GM19238 (cell line): ENCODE data around the gene KDM4B.

Source experiments
- DNase-seq: peaks from one replicate; pipeline ENCODE4 v3.0.0; 2011; ENCODE audit warnings: low spot score; ENCODE audit not compliant: insufficient read length

The KDM4B gene

DNA sequence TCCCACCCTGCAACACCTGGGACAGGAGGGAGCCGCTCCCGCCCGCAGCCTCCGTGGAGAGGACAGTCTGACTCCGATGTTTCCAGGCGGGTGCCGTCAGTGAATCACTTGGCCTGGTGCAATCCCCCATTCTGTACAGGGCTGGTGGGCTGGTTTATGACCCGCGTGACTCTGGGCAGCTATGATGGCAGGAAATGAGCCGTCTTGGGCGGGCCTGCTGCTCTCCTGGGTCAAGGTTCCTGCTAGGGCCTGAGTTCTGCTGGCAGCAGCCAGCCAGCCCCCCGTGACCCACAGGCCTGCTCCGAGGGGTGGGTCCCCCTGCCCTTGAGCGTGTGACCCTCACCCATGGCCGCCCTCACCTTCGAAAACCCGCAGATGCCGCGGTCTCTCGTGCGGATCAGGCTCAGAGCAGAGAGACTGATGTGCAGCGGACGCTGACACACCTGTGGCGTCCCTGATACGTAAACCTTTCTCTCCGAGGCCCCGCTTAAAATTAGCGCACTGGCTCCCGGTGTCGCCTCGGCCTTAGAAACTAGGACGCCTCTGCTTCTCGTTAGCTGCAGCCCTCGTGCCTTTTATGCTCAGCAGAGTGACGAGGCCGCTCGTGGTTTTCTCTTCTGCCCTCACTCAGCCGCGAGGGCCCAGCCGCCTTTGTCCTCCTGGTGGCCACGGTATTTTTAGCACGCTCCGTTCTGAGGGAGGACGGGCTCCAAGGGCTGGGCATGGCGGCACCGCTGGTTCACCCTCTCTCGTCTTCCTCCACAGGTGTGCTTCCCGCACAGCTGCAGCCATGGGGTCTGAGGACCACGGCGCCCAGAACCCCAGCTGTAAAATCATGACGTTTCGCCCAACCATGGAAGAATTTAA is 63.4 kb downstream of the KDM4B start:
- DNase-seq, result no peak

DNA sequence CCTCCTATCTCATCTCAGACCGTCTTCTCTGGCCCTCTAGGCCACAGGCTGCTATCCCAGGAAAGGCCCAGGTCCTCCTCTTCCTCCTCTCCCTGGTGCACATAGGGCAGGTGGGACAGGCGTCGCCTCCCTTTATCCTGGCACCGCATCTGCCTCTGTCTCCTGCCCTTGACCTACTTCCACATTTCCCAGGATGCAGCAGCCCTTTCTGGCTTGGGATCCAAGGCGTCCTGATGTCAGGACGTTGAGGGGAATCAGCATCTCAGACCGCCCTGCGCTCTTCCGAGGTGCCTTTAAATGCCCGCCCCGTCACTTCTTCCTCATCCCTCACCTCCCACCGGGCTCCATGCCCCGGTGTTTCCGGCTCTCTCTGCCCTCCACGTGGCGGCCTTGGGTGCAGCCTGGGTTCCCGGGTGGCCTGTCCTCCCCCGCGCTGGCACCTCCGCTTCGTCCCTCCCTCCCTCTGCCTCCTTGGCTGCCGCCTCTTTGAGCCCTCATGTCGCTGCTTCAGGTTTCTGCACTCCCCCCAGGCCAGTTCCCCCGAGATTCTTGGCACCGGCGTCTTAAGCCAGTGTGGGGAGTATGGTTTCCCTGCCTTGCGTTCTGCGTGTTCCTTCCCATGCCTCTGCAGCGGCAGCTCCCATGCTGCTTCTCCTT is 66.3 kb downstream of the KDM4B start:
- DNase-seq, result no peak

DNA sequence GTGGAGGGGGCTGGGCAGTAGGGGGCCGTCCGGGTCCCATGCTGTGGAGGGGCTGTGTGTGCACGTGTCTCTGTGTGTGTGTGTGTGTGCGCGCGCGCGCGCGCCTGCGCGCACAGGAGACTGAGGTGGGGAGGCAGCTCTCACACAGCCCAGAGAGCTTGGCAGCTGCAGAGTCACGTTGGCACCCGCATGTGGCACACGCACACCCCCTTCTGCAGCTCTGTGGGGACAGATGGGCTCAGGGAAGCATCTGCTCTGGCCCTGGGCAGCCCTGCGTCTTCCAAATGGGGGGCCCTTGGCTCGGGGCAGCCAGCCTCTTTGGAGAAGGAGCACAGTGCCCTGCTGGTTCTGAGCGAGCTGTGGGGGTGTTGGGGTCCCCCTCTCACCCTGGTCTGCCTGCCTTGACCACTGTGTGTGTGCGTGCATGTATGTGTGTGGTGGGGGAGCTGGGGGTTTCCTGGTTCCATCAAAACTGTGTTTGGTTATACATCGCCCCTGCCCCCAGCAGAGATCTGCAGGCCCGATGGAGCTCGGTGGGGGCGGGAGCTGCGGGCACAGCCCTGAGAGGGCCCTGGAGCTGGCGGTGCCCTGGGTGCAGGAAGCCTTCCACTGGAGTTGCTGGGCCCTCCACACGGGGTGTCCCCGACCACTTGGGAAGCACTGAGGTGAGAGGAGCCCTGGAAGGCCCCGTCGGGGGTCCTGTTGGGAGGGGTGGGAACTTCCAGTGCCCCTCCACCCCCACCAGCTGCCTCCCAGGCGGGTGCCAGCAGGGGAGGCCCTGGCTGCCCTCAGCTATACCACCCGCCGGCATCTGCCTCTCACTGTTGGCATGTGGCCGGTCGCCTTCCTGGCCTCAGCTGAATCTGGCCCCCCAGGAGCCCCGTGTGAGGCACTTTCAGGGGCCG is 67.1 kb downstream of the KDM4B start:
- no peak for DNase-seq

DNA sequence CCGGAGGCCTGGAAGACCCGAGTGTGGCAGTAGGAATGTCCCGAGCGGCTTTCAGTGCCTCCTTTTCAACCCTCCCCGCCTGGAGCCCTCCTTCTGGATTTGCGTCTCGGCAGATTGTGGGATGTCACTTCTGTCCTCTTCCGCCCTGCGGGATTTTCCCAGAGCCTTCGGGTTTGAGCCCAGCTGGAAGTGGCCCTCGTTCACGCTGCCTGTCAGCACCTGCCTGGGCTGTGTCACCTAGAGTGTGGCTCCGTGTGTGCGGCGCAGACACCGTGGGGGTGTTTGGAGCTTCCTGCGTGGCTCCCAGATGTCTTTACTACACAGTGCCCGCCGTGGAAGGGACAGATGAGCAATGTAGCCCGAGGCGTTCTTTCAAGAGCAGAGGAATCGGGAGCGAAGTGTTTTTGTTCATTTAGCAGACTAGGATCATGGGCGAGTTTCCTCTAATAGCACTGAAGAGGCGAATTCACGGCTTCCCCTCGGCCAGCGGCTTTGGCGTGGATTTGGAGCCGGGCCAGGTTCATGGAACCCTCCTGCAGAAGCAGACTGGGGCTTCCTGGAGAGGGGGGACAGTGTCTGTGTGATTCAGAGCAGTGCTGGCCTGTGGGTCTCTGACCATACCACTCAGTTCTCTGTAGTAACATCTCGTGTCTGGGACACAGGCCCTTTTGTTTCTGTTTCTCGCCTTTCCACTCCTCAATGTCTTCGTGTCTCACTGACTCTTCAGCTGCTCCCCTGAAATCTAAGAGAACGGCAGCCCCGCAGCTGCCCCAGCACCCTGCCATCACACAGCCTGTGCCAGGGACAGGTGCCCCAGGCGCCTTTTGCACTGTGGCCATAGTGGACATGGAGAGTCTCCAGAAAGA is 68.0 kb downstream of the KDM4B start:
- DNase-seq, result no peak

DNA sequence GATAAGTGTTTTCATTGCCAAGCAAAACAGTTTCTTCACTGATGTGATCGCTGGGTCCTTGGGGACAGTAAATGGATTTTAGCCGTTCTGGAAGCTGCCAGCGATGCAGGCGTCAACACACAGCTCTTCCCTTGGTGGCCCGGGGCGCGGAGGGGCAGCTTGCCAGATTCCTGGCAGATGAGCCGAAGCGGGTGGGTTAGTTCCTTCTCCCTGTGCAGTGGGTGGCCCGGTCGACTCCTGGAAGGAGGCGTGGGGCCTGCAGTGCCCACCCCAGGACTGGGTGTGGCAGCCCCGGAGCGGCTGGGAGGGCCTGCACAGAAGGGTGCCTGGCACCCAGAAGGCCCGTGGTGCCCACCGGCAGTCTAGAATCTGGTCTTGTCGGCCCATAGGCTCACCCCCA is 69.0 kb downstream of the KDM4B start:
- DNase-seq, result no peak

DNA sequence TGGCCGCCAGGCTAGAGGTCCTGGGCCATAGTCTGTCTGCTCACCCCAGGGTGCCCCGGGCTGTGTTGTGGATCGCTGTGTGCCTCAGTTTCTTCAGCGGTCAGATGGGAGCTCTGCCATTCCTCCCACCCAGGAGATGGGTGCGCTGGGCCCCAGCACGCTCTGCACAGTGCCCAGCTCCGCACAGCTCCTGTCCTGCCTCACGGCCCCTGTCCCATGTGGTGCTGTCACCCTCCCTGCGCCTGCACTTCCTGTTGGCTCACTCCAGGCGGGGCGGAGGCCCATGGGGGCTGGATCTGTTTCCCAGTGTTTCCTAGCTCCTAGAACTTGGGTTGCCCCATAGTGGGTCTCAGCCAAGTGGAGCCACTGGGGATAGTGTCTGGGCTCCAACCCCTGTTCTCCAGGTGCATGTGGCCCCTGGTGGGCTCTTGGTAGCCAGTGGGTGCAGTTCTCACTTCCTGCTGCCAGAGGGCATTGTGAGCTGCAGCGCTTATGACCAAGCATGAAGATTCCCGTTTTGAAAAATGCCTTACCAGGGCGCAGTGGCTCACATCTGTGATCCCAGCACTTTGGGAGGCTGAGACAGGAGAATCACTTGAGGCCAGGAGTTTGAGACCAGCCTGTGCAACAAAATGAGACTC is 69.8 kb downstream of the KDM4B start:
- no peak for DNase-seq

DNA sequence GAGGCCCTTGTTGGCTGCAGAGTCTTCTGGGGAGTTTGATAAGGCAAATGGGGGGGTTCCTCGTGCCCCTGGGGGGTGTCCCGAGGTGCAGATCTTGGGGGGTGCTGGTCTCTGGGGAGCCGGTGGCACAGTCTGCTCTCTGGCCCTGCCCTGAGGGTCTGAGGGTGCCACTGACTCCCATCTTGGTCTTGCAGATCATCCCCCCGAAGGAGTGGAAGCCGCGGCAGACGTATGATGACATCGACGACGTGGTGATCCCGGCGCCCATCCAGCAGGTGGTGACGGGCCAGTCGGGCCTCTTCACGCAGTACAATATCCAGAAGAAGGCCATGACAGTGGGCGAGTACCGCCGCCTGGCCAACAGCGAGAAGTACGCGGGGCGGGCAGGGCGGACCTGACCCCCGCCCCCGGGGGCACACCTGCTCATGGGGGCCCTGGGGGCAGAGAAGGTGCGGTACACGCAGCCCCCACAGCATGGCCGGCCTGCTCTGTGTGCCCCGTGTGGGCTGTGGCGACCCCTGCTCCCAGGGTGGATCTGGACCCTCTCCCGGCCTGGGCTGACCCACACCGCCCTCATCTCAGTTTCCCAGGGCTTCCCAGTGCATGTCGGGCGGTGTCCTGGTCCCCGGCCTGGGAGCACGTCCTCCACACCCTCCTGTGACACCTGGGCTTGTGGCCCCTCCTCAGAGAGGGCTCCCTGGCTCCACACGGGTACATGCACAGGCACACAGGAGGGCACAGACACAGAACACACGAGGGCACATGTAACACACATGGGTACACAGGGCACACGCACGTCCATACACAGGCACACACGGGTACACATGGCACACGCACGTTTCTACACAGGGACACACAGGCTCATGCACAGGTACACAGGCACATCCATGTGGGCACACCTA is 71.0 kb downstream of the KDM4B start:
- no peak for DNase-seq

DNA sequence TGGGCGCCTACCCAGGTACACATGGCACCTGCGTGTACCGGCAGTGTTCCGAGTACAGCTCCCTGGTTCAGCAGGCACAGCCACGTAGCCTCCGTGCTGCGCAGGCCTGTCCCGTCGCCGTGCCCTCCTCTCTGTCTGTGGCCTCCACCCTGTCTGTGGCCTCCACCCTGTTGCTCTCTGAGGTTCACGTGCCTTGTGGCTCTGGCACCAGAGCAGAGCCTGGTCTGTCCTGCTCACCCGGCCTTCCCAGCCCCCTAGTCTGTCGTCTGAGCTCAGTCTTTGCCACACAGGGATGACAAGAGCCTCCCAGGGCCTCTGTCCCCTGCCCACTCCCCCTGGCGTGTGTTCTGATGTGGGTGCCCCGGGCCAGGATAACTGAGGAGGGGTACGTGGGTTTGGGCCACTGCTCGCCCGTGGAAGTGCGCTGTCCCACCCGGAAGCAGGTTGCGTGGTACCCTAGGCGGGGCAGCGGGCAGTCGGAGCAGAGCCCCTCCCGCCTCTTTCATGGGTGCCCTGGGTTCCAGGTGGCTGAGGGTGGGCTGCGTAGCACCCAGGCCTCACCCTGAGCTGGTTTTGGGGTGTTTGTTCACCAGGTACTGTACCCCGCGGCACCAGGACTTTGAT is 71.7 kb downstream of the KDM4B start:
- no peak for DNase-seq

DNA sequence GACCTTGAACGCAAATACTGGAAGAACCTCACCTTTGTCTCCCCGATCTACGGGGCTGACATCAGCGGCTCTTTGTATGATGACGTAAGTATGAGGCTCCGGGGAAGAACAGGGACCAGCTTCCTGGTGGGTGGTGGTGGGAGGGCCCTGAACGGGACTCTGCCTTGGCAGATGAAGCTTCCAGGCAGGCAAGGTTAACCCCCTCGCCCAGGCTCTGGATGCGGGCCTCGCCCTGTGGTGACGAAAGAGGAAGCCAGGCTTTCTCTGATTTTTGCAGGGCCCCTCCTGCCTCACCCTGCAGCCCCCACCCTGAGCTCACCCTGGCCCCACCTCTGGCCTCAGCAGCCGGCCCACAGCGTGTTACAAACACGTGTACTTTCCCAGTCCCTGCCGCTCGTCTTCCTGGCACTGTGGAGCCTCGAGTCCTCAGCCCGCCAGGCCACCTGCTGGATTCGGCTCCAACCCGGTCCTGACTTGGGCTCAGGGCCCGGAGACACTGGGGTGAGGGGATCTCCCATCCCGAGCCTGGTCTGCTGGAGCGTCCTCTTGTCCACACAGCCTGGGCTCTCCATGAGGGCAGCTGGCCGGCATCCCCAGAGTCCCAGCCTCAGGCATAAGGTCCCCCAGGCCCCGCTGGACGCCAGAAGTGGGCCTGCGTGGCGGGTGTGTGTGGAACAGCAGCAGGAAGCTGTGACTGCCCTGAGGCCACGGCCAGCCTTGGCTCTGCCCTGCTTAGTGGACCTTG is 72.4 kb downstream of the KDM4B start:
- no peak for DNase-seq

DNA sequence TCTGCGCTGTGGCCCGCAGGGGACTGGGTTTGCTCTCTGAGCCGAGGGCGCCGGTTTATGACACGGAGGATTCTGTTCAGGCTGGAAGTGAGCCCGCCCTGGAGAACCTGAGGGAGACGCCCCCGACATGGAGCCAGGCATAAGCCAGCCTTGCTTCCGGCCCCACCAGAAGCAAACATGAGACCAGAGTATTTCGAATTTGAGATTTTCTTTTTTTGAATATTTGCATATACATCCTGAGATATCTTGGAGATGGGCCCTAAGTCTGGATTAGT is 72.9 kb downstream of the KDM4B start:
- DNase-seq, result no peak

DNA sequence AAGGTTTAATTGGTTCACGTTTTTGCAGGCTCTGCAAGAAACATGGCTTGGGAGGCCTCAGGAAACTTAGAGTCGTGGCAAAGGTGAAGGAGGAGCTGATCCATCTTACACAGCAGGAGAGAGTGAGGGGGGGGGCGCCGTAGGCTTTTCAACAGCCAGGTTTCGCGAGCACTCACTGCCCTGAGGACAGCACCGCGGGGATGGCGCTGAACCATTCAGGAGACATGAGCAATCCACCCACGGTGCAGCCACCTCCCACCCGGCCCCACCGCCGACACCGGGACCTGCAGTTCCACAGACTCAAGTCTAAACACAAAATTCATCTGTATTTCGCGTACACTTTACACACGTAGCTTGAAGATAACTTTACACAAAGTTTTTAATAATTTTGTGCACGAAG is 73.6 kb downstream of the KDM4B start:
- DNase-seq, result no peak

DNA sequence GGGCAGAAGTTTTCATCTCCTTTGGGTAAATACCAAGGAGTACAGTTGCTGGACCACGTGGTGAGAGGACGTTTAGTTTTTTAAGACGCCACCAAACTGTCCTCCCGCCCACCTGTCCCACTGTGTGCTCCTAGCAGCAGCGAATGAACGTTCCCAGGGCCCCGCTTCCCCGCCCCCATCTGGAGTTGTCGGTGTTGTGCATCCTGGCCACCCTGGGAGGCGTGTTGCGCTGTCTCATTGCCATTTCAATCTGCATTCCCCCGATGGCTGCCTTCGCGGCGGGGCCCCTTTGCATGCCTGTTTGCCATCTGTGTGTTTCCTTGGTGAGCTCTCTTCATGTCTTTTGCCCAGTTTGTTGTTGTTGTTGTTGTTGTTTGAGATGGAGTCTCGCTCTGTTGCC is 76.1 kb downstream of the KDM4B start:
- DNase-seq, result no peak

DNA sequence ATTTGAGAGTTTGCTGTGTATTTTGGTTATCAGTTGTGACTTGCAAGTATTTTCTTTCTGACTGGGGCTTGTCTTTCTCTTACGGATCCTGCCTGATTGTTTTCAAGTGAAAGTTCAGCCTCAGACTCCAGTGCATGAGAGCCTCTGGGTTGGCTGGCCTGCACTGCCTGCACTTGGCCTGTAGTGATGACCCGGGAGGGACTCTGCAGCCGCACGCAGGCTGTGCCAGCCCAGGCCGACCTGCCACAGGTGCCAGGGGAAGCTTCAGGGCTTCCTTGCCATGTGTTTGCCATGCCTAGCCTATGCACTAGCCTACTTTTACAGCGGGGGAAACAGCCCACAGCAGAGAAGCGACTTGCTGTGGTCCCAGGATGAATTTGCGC is 77.0 kb downstream of the KDM4B start:
- DNase-seq, result no peak

DNA sequence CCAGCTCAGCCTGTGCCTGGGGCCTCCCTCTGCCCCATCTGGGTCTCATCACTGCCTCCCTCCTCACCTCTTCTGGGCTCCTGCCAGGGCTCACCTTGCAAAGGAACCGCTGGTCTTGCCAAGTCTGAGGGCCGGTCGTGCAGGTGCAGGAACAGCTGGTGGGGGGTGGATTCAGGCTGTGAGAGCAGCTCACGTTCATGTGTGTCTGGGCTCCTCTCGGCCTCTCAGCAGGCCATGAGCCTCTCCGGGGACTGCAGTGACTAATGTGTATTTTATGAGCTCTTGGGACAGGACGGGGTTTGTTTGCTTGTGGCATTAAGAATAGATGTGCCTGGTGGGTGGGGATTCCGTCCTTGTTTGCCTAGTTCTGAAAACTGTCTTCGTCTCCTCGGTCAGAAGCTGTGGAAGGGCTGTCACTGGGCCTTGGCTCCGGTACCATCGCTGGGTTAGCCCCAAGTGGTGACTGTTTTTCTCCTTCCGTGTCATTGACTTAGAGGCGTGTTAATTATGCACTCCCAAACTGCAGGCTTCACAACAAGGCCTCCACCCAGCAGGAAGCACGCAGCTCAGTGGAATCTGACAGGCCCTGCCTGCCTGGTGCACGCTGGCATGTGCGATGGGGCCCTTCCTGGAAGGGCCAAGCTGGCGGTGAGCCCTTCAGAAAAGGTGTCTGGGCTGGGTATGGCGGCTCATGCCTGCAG is 77.6 kb downstream of the KDM4B start:
- no peak for DNase-seq

DNA sequence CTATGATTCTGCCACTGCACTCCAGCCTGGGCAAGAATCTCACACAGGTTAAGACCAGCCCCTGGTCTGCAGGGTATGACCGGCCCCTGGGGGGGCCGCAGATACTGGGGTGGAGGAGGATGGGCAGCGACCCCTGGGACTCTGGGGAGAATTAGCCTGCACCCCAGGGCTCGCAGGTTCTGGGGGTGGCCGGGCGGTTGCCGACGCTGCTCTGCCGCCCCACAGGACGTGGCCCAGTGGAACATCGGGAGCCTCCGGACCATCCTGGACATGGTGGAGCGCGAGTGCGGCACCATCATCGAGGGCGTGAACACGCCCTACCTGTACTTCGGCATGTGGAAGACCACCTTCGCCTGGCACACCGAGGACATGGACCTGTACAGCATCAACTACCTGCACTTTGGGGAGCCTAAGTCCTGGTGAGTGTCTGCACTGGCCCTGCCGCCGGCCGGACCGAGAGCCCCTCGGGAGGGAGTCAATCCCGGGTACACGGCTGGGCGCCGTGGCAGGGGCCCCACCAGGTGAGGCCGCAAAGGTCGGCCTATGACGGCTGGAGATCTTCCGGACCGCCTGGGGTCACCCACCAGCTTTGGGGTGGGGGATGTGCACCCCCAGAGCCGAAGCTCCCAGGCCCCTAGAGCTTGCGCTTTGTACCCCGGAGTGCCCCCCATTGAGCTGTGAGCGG is 78.5 kb downstream of the KDM4B start:
- DNase-seq, result no peak

DNA sequence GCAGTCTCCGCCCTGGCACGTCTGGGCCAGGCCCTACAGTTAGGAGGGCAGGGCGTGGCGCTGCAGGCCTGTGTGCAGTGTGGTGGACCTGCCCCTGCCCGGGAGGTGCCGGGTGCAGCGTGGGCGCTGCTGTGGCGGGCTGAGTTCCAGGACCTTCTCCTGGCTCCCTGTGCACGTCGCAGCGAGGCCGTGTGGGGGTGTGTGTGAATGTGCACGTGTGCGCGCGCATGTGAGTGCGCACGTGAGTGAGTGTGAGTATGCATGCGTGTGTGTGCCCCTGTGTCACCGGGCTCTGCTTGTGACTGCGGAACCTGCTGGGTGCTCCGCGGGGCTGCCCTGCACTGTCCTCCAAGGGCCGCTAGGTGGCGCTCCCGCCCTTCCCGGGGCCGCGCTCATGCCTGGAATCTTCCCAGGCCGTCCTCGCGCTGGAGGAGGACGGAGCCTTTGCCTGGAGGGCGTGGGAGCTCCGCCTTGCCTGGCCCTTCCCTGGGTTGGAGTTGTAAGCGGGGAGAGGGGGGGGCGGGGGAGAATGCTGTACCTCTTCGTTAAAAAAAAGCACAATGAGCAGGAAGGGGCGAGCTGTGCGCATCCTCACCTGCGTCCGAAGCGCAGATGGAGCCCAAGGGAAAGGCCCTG is 79.3 kb downstream of the KDM4B start:
- peak; percentile 78 for DNase-seq
